Vagina (tissue), 2 donors: ENCODE results near the gene ANKRD13C. TPM values are rescaled to one million over a fixed set of nuclear protein-coding genes. Genes with fewer than 3 reads are reported as not detected.
A peak's percentile ranks its signal among the peaks of the same experiment; 100 is the strongest.

Experiments used
- DNase-seq, 2 donors: peaks; one replicate each; pipeline ENCODE4 v3.0.0-alpha.2; 2017; ENCODE audit errors: extremely low spot score in 2 of 2
- H3K27ac ChIP-seq: fragments of 200-600 bp; sonication (generic); one replicate; pipeline ENCODE4 v1.5.1; 2019
- H3K27me3 ChIP-seq: fragments of 200-600 bp; sonication (generic); one replicate; pipeline ENCODE4 v1.5.1; 2019
- H3K36me3 ChIP-seq, 2 donors: fragments of 200-600 bp; sonication (generic); one replicate each; pipeline ENCODE4 v1.5.1; 2017 to 2019
- H3K4me1 ChIP-seq: fragments of 200-600 bp; sonication (generic); one replicate; pipeline ENCODE4 v1.5.1; 2019
- H3K4me3 ChIP-seq, 2 donors: fragments of 200-600 bp; sonication (generic); 1 replicate in 1 of 2; 2 replicates in 1 of 2; pipeline ENCODE4 v1.5.1; 2016 to 2019
- H3K9me3 ChIP-seq: fragments of 200-600 bp; sonication (generic); one replicate; pipeline ENCODE4 v1.5.1; 2019
- POLR2A ChIP-seq, 2 donors: fragments of 450-650 bp; IDR thresholded peaks; one replicate each; pipeline ENCODE4 v1.6.1; 2017; ENCODE audit warnings: antibody characterized with exemption in 2 of 2, mild to moderate bottlenecking in 2 of 2, moderate library complexity in 2 of 2
- POLR2AphosphoS5 ChIP-seq, 2 donors: sonication (generic); formaldehyde crosslinking; IDR thresholded peaks; one replicate each; pipeline ENCODE4 v1.9.0; 2017; ENCODE audit warnings: antibody characterized with exemption in 2 of 2, mild to moderate bottlenecking in 2 of 2, low read depth in 1 of 2; ENCODE audit not compliant: insufficient read depth in 1 of 2
- intact Hi-C: fragments of 100-400 bp; cut with DNase I; formaldehyde crosslinking; loops from one replicate; pipeline ENCODE4 v1.15.1; 2023
- total RNA-seq: library from RNA; depleted of rRNA; stranded (reverse); fragments of >200 nt; gene quantifications from one replicate; pipeline ENCODE4 v1.2.3, GENCODE V29; 2016
- TF ChIP-seq, protein P1 (sequence below), 3 experiments: fragments of 450-650 bp in 2 of 3; fragments of 200-600 bp in 1 of 3; sonication (generic) in 1 of 3; IDR thresholded peaks; one replicate each; pipeline ENCODE4 v1.5.1; 2017 to 2019; ENCODE audit warnings: antibody characterized with exemption in 3 of 3, mild to moderate bottlenecking in 2 of 3, moderate library complexity in 2 of 3

ANKRD13C gene
- total RNA-seq, 1 donor from 2014 or later, result 27.3 TPM

DNA sequence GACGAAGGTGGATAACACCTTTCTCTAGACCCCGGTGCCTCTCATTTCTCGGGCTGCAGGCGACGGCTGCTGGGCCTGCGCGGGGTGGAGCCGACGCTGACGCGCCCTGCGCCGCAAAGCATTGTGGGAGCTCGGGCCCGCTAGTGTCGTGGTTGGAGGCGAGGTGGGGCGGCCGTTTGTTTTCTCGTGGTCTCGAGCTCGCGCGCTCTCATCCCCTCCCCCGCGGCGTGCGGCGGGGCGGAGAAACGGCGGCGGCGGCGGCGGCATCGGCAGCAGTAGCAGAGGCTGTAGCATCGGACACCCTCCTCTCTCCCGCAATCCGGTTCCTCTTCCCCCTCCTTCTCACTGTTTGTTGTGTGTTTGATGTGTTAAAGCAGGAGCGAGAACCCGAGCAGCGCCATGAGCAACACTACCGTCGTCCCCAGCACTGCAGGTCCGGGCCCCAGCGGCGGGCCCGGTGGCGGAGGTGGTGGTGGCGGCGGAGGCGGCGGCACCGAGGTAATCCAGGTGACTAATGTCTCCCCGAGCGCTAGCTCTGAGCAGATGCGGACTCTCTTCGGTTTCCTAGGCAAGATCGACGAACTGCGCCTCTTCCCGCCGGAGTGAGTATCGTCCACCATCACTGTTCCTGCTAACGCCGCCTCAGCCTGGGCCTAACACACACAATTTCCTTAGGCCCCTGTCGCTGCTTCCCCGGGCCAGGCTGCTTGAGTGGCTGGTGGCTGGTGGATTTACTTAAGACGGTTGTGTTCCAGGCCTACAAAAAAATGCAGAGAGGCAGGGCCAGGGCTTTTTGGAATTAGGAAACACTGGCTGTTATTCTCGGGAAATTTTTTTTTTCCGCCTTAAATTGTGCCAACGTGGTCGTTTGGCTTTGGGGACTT is 133.0 kb downstream of the ANKRD13C start, which contains the start of gene SRSF11:
SRSF11 (plus strand) TSS at position 143 of the 884 bp plus-strand sequence; CDS start at position 400, 257 bp downstream.
- Histone ChIP-seq H3K4me1 (peaks cover 52% of the 10 kb centered on the region), H3K9me3 (no peaks in the 10 kb centered on the region), H3K36me3 (peaks cover 0 to 17% of the 10 kb centered on the region in 2 donors), H3K4me3 (peak within 1 kb of the TSS; percentile 74 to 91), H3K27ac (peak within 1 kb of the TSS; percentile 92), H3K27me3 (no peaks in the 10 kb centered on the region)
- TF ChIP-seq, protein P1, sequence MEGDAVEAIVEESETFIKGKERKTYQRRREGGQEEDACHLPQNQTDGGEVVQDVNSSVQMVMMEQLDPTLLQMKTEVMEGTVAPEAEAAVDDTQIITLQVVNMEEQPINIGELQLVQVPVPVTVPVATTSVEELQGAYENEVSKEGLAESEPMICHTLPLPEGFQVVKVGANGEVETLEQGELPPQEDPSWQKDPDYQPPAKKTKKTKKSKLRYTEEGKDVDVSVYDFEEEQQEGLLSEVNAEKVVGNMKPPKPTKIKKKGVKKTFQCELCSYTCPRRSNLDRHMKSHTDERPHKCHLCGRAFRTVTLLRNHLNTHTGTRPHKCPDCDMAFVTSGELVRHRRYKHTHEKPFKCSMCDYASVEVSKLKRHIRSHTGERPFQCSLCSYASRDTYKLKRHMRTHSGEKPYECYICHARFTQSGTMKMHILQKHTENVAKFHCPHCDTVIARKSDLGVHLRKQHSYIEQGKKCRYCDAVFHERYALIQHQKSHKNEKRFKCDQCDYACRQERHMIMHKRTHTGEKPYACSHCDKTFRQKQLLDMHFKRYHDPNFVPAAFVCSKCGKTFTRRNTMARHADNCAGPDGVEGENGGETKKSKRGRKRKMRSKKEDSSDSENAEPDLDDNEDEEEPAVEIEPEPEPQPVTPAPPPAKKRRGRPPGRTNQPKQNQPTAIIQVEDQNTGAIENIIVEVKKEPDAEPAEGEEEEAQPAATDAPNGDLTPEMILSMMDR (IDR thresholded peaks at IDR 0.05), result peak in 1 of 3 experiments; percentile 27
- TF ChIP-seq POLR2AphosphoS5 (IDR thresholded peaks at IDR 0.05; ENCODE audit: insufficient read depth in 1 of 2, low read depth in 1 of 2) (peak; percentile 90 to 95), POLR2A (IDR thresholded peaks at IDR 0.05) (peak in 1 of 2 donors; percentile 75)
- intact Hi-C loops, result no loop called here
- peak in 1 of 2 donors; percentile 93 for DNase-seq

DNA sequence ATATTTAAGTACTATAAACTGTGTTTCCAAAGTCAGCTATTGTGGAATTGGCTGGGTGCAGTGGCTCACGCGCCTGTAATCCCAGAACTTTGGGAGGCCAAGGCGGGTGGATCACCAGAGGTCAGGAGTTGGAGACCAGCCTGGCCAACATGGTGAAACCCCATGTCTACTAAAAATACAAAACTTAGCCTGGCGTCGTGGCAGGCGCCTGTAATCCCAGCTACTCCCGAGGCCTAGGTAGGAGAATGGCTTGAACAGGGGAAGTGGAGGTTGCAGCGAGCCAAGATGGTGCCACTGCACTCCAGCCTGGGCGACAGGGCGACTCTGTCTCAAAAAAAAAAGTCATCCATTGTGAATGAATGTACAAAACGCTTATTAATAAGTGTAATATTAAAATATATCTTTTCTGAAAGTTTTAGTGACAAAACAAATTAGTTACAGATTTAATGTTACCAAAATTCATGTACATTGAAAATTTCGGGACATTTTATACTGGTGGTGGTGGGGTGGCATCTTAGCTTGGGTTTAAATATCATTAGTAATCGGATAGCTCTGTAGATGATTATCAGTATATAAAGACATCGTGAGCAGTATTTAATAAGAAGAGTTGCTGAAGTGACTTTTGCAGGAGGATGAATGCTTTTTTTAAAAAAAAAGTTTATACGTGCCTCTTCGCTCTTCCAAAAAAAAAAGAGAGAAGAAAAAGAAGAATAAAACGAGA is 133.8 kb downstream of the ANKRD13C start:
- peak overlapping the region; percentile 74 to 91 for H3K4me3 ChIP-seq
- intact Hi-C loops, result no loop called here
- H3K4me1 ChIP-seq, result peaks cover 45% of the 10 kb centered on the region
- no peaks in the 10 kb centered on the region for H3K27me3 ChIP-seq
- TF ChIP-seq, protein P1 (IDR thresholded peaks at IDR 0.05), result no peak
- TF ChIP-seq POLR2A (IDR thresholded peaks at IDR 0.05), result no peak
- no peak for TF ChIP-seq POLR2AphosphoS5 (IDR thresholded peaks at IDR 0.05; ENCODE audit: insufficient read depth in 1 of 2, low read depth in 1 of 2)
- H3K9me3 ChIP-seq, result no peaks in the 10 kb centered on the region
- DNase-seq, result no peak
- H3K27ac ChIP-seq, result peak overlapping the region; percentile 92
- H3K36me3 ChIP-seq, result peaks cover 0 to 19% of the 10 kb centered on the region in 2 donors

- H3K4me1 ChIP-seq, result peaks cover 42% of the 10 kb centered on the region
- no peak for TF ChIP-seq POLR2AphosphoS5 (IDR thresholded peaks at IDR 0.05; ENCODE audit: insufficient read depth in 1 of 2, low read depth in 1 of 2)
- TF ChIP-seq, protein P1 (IDR thresholded peaks at IDR 0.05), result no peak
- no peak for TF ChIP-seq POLR2A (IDR thresholded peaks at IDR 0.05)
- DNase-seq, result no peak
- H3K9me3 ChIP-seq, result no peaks in the 10 kb centered on the region
- H3K4me3 ChIP-seq, result no peak overlapping the region
- H3K36me3 ChIP-seq, result peaks cover 0 to 26% of the 10 kb centered on the region in 2 donors
- intact Hi-C loops, result no loop called here
- no peak overlapping the region for H3K27ac ChIP-seq
- no peaks in the 10 kb centered on the region for H3K27me3 ChIP-seq
Observed at GRCh38 chr1:70220015-70220414, 134.5 kb downstream of the ANKRD13C start.

GRCh38 chr1:70211541-70211940 is 143.0 kb downstream of the ANKRD13C start:
- Histone ChIP-seq H3K9me3 (no peaks in the 10 kb centered on the region), H3K27ac (no peak overlapping the region), H3K36me3 (peaks cover 0 to 14% of the 10 kb centered on the region in 2 donors), H3K4me3 (no peak overlapping the region), H3K4me1 (peaks cover 62% of the 10 kb centered on the region), H3K27me3 (no peaks in the 10 kb centered on the region)
- TF ChIP-seq POLR2A (IDR thresholded peaks at IDR 0.05), result no peak
- TF ChIP-seq POLR2AphosphoS5 (IDR thresholded peaks at IDR 0.05; ENCODE audit: insufficient read depth in 1 of 2, low read depth in 1 of 2), result no peak
- TF ChIP-seq, protein P1 (IDR thresholded peaks at IDR 0.05), result no peak
- DNase-seq, result no peak
- intact Hi-C loops, result no loop called here
